ENCODE data around the gene RAB39A. TPM values are rescaled to one million over a fixed set of nuclear protein-coding genes. Genes with fewer than 3 reads are reported as not detected.

Gene RAB39A
- total and polyA plus RNA-seq, 4 donors: 0.14 to 3.5 (median 0.92) TPM

DNA sequence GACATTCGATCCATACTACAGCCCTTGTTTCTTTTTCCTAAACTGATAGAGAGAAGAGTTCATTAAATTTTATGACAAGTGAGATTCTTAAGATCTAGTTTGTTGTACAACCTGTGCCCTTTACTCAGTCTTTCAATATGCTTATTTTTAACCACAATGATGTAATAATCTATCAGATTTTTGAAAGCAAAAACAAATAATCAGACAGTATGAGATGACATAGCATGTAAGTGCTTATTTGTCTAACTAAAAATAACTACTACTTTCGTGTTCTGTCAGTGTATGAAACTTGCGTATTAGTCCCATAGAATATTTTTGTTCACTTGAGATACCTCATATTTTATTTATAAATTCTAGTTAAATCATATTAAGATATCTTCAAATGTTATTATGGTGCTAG lies 33.2 kb downstream of the RAB39A start (continued):
- no peak for TF ChIP-seq ZBTB33 (IDR thresholded peaks at IDR 0.05)

GRCh38 chr11:107962181-107962580 lies 33.9 kb downstream of the RAB39A start:
- no peak overlapping the region for H3K9ac ChIP-seq (ENCODE audit: low read depth in 1 of 2, low read length in 2 of 2)
- H3K4me1 ChIP-seq (ENCODE audit: control insufficient read depth in 4 of 4, insufficient read depth in 4 of 4, low read length in 3 of 4): peaks cover 0 to 4% (median 0%) of the 10 kb centered on the region in 4 donors
- H3K27me3 ChIP-seq (ENCODE audit: control insufficient read depth in 4 of 4, insufficient read depth in 4 of 4, low read length in 3 of 4): no peaks in the 10 kb centered on the region
- H3K4me3 ChIP-seq (ENCODE audit: low read depth in 1 of 3, low read length in 3 of 3): no peak overlapping the region
- 91% methylated on average over 1 of the region's 1 CpG for WGBS
- no peak for DNase-seq (ENCODE audit: low spot score)
- H3K9me3 ChIP-seq (ENCODE audit: control insufficient read depth in 4 of 4, low read length in 3 of 4): no peaks in the 10 kb centered on the region
- H3K27ac ChIP-seq (ENCODE audit: low read depth in 1 of 2, low read length in 2 of 2): no peak overlapping the region
- no peak for TF ChIP-seq JUND (IDR thresholded peaks at IDR 0.05)
- TF ChIP-seq ZBTB33 (IDR thresholded peaks at IDR 0.05): no peak
- TF ChIP-seq SP1 (IDR thresholded peaks at IDR 0.05): no peak
- TF ChIP-seq FOXA2 (IDR thresholded peaks at IDR 0.05): no peak
- TF ChIP-seq EGR1 (IDR thresholded peaks at IDR 0.05; ENCODE audit: low read depth in 2 of 2): no peak
- no peak for TF ChIP-seq HNF4A (conservative IDR thresholded peaks at IDR 0.05)
- no peak for TF ChIP-seq YY1 (IDR thresholded peaks at IDR 0.05)
- TF ChIP-seq, protein P1, sequence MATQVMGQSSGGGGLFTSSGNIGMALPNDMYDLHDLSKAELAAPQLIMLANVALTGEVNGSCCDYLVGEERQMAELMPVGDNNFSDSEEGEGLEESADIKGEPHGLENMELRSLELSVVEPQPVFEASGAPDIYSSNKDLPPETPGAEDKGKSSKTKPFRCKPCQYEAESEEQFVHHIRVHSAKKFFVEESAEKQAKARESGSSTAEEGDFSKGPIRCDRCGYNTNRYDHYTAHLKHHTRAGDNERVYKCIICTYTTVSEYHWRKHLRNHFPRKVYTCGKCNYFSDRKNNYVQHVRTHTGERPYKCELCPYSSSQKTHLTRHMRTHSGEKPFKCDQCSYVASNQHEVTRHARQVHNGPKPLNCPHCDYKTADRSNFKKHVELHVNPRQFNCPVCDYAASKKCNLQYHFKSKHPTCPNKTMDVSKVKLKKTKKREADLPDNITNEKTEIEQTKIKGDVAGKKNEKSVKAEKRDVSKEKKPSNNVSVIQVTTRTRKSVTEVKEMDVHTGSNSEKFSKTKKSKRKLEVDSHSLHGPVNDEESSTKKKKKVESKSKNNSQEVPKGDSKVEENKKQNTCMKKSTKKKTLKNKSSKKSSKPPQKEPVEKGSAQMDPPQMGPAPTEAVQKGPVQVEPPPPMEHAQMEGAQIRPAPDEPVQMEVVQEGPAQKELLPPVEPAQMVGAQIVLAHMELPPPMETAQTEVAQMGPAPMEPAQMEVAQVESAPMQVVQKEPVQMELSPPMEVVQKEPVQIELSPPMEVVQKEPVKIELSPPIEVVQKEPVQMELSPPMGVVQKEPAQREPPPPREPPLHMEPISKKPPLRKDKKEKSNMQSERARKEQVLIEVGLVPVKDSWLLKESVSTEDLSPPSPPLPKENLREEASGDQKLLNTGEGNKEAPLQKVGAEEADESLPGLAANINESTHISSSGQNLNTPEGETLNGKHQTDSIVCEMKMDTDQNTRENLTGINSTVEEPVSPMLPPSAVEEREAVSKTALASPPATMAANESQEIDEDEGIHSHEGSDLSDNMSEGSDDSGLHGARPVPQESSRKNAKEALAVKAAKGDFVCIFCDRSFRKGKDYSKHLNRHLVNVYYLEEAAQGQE (IDR thresholded peaks at IDR 0.05): no peak
- TF ChIP-seq TAF1 (conservative IDR thresholded peaks at IDR 0.05): no peak
- TF ChIP-seq FOXA1 (IDR thresholded peaks at IDR 0.05): no peak
- no peak for TF ChIP-seq RXRA (IDR thresholded peaks at IDR 0.05)
- TF ChIP-seq, protein P2, sequence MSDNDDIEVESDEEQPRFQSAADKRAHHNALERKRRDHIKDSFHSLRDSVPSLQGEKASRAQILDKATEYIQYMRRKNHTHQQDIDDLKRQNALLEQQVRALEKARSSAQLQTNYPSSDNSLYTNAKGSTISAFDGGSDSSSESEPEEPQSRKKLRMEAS (IDR thresholded peaks at IDR 0.05): no peak
- TF ChIP-seq RAD21 (IDR thresholded peaks at IDR 0.05): no peak
- TF ChIP-seq NR2F2 (IDR thresholded peaks at IDR 0.05): no peak
- TF ChIP-seq GABPA (IDR thresholded peaks at IDR 0.05 in 1 of 2, conservative IDR thresholded peaks at IDR 0.05 in 1 of 2): no peak
- no peak for TF ChIP-seq HNF4G (IDR thresholded peaks at IDR 0.05)
- no peaks in the 10 kb centered on the region for H3K36me3 ChIP-seq (ENCODE audit: control insufficient read depth in 4 of 4, insufficient read depth in 3 of 4, low read depth in 1 of 4, low read length in 3 of 4)
